ENCODE results near the gene LTB4R2. TPM values are rescaled to one million over a fixed set of nuclear protein-coding genes. Genes with fewer than 3 reads are reported as not detected.
A peak's percentile ranks its signal among the peaks of the same experiment; 100 is the strongest.
"Not testable (repeated sequence)": the region's sequence is repeated elsewhere in the genome, so short reads cannot be mapped to it uniquely, and the experiment has no call there.

The LTB4R2 gene
- total RNA-seq, 1 donor from 2014 or later: 3.2 TPM

- no peak for DNase-seq (ENCODE audit: low read depth)
These were observed 28.9 kb downstream of the LTB4R2 start for GRCh38 chr14:24338843-24339242.

GRCh38 chr14:24339284-24340151, 29.6 kb downstream of the LTB4R2 start, which contains the start of gene RIPK3:
RIPK3 (minus strand) TSS chr14:24339991; CDS start chr14:24339826, 165 bp downstream.
- DNase-seq (ENCODE audit: low read depth): no peak

- no peak for DNase-seq (ENCODE audit: low read depth)
These were observed 30.7 kb downstream of the LTB4R2 start for GRCh38 chr14:24340606-24341005.

- DNase-seq (ENCODE audit: low read depth): no peak
These were observed 32.9 kb downstream of the LTB4R2 start for GRCh38 chr14:24342889-24343288.

GRCh38 chr14:24343795-24344660, 34.1 kb downstream of the LTB4R2 start:
- DNase-seq (ENCODE audit: low read depth): no peak

- no peak for DNase-seq (ENCODE audit: low read depth)
These were observed 37.2 kb downstream of the LTB4R2 start for GRCh38 chr14:24347134-24347533.

GRCh38 chr14:24348186-24348585, 38.2 kb downstream of the LTB4R2 start:
- no peak for DNase-seq (ENCODE audit: low read depth)

GRCh38 chr14:24349742-24350141, 39.8 kb downstream of the LTB4R2 start:
- no peak for DNase-seq (ENCODE audit: low read depth)

GRCh38 chr14:24351517-24351916, 41.6 kb downstream of the LTB4R2 start:
- peak; percentile 43 for DNase-seq (ENCODE audit: low read depth)

GRCh38 chr14:24353559-24354481, 43.9 kb downstream of the LTB4R2 start:
- DNase-seq (ENCODE audit: low read depth): peak; percentile 27

- not testable (repeated sequence) for DNase-seq (ENCODE audit: low read depth)
These were observed 44.5 kb downstream of the LTB4R2 start for GRCh38 chr14:24354482-24354825.

GRCh38 chr14:24355009-24355408, 45.1 kb downstream of the LTB4R2 start:
- no peak for DNase-seq (ENCODE audit: low read depth)

GRCh38 chr14:24356208-24356607, 46.3 kb downstream of the LTB4R2 start:
- no peak for DNase-seq (ENCODE audit: low read depth)

GRCh38 chr14:24360281-24360680, 50.3 kb downstream of the LTB4R2 start:
- no peak for DNase-seq (ENCODE audit: low read depth)

- DNase-seq (ENCODE audit: low read depth): no peak
These were observed 51.4 kb downstream of the LTB4R2 start for GRCh38 chr14:24361326-24361725.

Other genes starting within 250 kb of the LTB4R2 start
- not detected in 2 replicates for gene CPNE6, start 238.6 kb upstream of the LTB4R2 start, total RNA-seq
- gene PCK2, start 215.8 kb upstream of the LTB4R2 start, total RNA-seq: 8.2 and 8.7 TPM in 2 replicates
- 94.6 and 112 TPM in 2 replicates for gene DCAF11, start 195.4 kb upstream of the LTB4R2 start, total RNA-seq
- 4.3 and 4.5 TPM in 2 replicates for gene NRL, start 195.2 kb upstream of the LTB4R2 start, total RNA-seq
- gene FITM1, start 179.5 kb upstream of the LTB4R2 start, total RNA-seq: 144 and 180 TPM in 2 replicates
- gene PSME1, start 173.9 kb upstream of the LTB4R2 start, total RNA-seq: 423 and 428 TPM in 2 replicates
- 18.8 and 25.4 TPM in 2 replicates for gene EMC9, start 168.5 kb upstream of the LTB4R2 start, total RNA-seq
- gene PSME2, start 163.5 kb upstream of the LTB4R2 start, total RNA-seq: 107 and 129 TPM in 2 replicates
- 57.6 and 60.4 TPM in 2 replicates for gene RNF31, start 162.6 kb upstream of the LTB4R2 start, total RNA-seq
- 48.6 and 94.1 TPM in 2 replicates for gene IRF9, start 148.9 kb upstream of the LTB4R2 start, total RNA-seq
- 1.1 and 1.6 TPM in 2 replicates for gene REC8, start 138.1 kb upstream of the LTB4R2 start, total RNA-seq
- gene IPO4, start 121.3 kb upstream of the LTB4R2 start, total RNA-seq: 85.4 and 99.4 TPM in 2 replicates
- 59.5 and 76.3 TPM in 2 replicates for gene TM9SF1, start 114.7 kb upstream of the LTB4R2 start, total RNA-seq
- not detected in 2 replicates for gene TSSK4, start 104.4 kb upstream of the LTB4R2 start, total RNA-seq
- 42.1 and 49.6 TPM in 2 replicates for gene CHMP4A, start 96.7 kb upstream of the LTB4R2 start, total RNA-seq
- gene MDP1, start 94.1 kb upstream of the LTB4R2 start, total RNA-seq: 16.6 and 16.7 TPM in 2 replicates
- 196 and 233 TPM in 2 replicates for gene NEDD8, start 77.8 kb upstream of the LTB4R2 start, total RNA-seq
- gene GMPR2, start 77.2 kb upstream of the LTB4R2 start, total RNA-seq: 60.8 and 90.3 TPM in 2 replicates
- 39.2 and 48.7 TPM in 2 replicates for gene TINF2, start 67.5 kb upstream of the LTB4R2 start, total RNA-seq
- 0.08 and 0.99 TPM in 2 replicates for gene TGM1, start 47.0 kb upstream of the LTB4R2 start, total RNA-seq
- gene RABGGTA, start 38.5 kb upstream of the LTB4R2 start, total RNA-seq: 26.3 TPM in 2 replicates
- gene DHRS1, start 10.4 kb upstream of the LTB4R2 start, total RNA-seq: 17.5 and 25.1 TPM in 2 replicates
- gene NOP9, start 10.3 kb upstream of the LTB4R2 start, total RNA-seq: 27.9 and 28.9 TPM in 2 replicates
- not detected in 2 replicates for gene CIDEB, start 2.2 kb upstream of the LTB4R2 start, total RNA-seq
- 0.67 and 0.68 TPM in 2 replicates for gene LTB4R, start 1.4 kb downstream of the LTB4R2 start, total RNA-seq
- gene ADCY4, start 24.9 kb downstream of the LTB4R2 start, total RNA-seq: not detected in 2 replicates
- not detected in 2 replicates for gene RIPK3, start 29.9 kb downstream of the LTB4R2 start, total RNA-seq
- gene NFATC4, start 58.0 kb downstream of the LTB4R2 start, total RNA-seq: 19.4 and 23.2 TPM in 2 replicates
- gene NYNRIN, start 88.9 kb downstream of the LTB4R2 start, total RNA-seq: 0.05 and 0.21 TPM in 2 replicates
- gene CBLN3, start 119.5 kb downstream of the LTB4R2 start, total RNA-seq: 1.0 and 1.2 TPM in 2 replicates
- gene KHNYN, start 119.8 kb downstream of the LTB4R2 start, total RNA-seq: 28.0 and 29.6 TPM in 2 replicates
- gene SDR39U1, start 132.6 kb downstream of the LTB4R2 start, total RNA-seq: 24.2 and 27.5 TPM in 2 replicates
- not detected in 2 replicates for gene CMA1, start 198.1 kb downstream of the LTB4R2 start, total RNA-seq